ENCODE results near the gene LCMT1.

- TF ChIP-seq ZHX1 (conservative IDR thresholded peaks at IDR 0.05; ENCODE audit: low read length) (no peak), HDAC6 (IDR thresholded peaks at IDR 0.05; ENCODE audit: low read depth, low read length) (no peak), ZNF583 (CRISPR knock-in tag; IDR thresholded peaks at IDR 0.05) (no peak)
These were observed 111.4 kb downstream of the LCMT1 start for GRCh38 chr16:25222959-25223358.

Data from K562 (cell line).